Skeletal muscle tissue (tissue), 4 donors: ENCODE results near the gene TICAM2. TPM values are rescaled to one million over a fixed set of nuclear protein-coding genes. Genes with fewer than 3 reads are reported as not detected.
A peak's percentile ranks its signal among the peaks of the same experiment; 100 is the strongest.

Experiments
- H3K27ac ChIP-seq: one replicate; pipeline ENCODE4 v1.7.0; 2013; ENCODE audit warnings: mild to moderate bottlenecking, low read depth, low read length, inconsistent platforms
- H3K27me3 ChIP-seq, 3 donors: one replicate each; pipeline ENCODE4 v1.7.0; 2013; ENCODE audit warnings: low read length in 3 of 3; ENCODE audit not compliant: control insufficient read depth in 3 of 3, insufficient read depth in 3 of 3
- H3K36me3 ChIP-seq, 3 donors: one replicate each; pipeline ENCODE4 v1.7.0; 2013; ENCODE audit warnings: low read length in 3 of 3; ENCODE audit not compliant: control insufficient read depth in 3 of 3, insufficient read depth in 3 of 3
- H3K4me1 ChIP-seq, 3 donors: one replicate each; pipeline ENCODE4 v1.7.0; 2013; ENCODE audit warnings: low read length in 3 of 3, mild to moderate bottlenecking in 3 of 3; ENCODE audit not compliant: control insufficient read depth in 3 of 3, insufficient read depth in 3 of 3
- H3K4me3 ChIP-seq, 3 donors: one replicate each; pipeline ENCODE4 v1.7.0; 2013; ENCODE audit warnings: low read length in 3 of 3
- H3K9ac ChIP-seq, 3 donors: one replicate each; pipeline ENCODE4 v1.7.0; 2013; ENCODE audit warnings: low read length in 3 of 3, mild to moderate bottlenecking in 3 of 3, moderate library complexity in 2 of 3, low read depth in 1 of 3
- H3K9me3 ChIP-seq, 3 donors: one replicate each; pipeline ENCODE4 v1.7.0; 2013; ENCODE audit warnings: low read length in 3 of 3; ENCODE audit not compliant: control insufficient read depth in 3 of 3
- total RNA-seq: library from RNA; depleted of rRNA; stranded (reverse); fragments of >200 nt; gene quantifications from one replicate; pipeline ENCODE4 v1.2.3, GENCODE V29; 2014
- donor health status: Osteomylitis.

TICAM2 gene
- total RNA-seq, 1 donor from 2014 or later, result 2.6 TPM

- Histone ChIP-seq H3K4me1 (peaks cover 6 to 37% (median 23%) of the 10 kb centered on the region in 3 donors), H3K9me3 (no peaks in the 10 kb centered on the region), H3K27me3 (no peaks in the 10 kb centered on the region), H3K27ac (peak overlapping the region; percentile 98), H3K9ac (peak overlapping the region; percentile 89 to 95 (median 93)), H3K36me3 (peaks cover 7 to 13% (median 10%) of the 10 kb centered on the region in 3 donors), H3K4me3 (peak overlapping the region; percentile 60 to 95 (median 87))
Measured at GRCh38 chr5:115543365-115544042, 58.8 kb downstream of the TICAM2 start.

- H3K9me3 ChIP-seq, result no peaks in the 10 kb centered on the region
- no peaks in the 10 kb centered on the region for H3K27me3 ChIP-seq
- peaks cover 7 to 13% (median 10%) of the 10 kb centered on the region in 3 donors for H3K36me3 ChIP-seq
- peak overlapping the region; percentile 89 to 95 (median 93) for H3K9ac ChIP-seq
- H3K4me3 ChIP-seq, result peak overlapping the region; percentile 60 to 95 (median 87)
- peak overlapping the region; percentile 98 for H3K27ac ChIP-seq
- peaks cover 6 to 40% (median 28%) of the 10 kb centered on the region in 3 donors for H3K4me1 ChIP-seq
Measured at GRCh38 chr5:115542651-115543364, 59.5 kb downstream of the TICAM2 start.

DNA sequence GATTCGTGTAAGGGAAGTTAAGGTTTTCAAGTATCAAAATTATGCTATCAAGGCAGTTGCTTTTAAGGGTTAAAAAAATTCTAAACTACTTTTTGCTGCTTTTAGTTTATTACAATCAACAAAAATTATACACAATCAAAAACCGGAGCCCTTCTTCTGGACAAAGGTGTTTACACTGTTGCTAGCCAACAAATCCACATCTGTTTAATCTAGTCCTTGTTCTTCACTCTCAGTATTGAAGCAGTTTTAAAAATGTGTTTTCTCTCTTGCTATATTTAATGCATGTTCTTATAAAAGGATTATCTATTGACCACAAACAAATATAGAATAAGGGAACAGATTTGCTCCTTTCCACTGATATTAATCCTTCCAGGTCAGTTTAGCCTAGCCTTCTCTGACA, 60.2 kb downstream of the TICAM2 start:
- Histone ChIP-seq H3K9ac (peak overlapping the region; percentile 89 to 95 (median 93)), H3K27me3 (no peaks in the 10 kb centered on the region), H3K9me3 (no peaks in the 10 kb centered on the region), H3K27ac (peak overlapping the region; percentile 98), H3K4me1 (peaks cover 9 to 48% (median 31%) of the 10 kb centered on the region in 3 donors), H3K36me3 (peaks cover 7 to 13% (median 10%) of the 10 kb centered on the region in 3 donors), H3K4me3 (peak overlapping the region; percentile 60 to 95 (median 87))

- no peaks in the 10 kb centered on the region for H3K9me3 ChIP-seq
- peak overlapping the region; percentile 98 for H3K27ac ChIP-seq
- H3K4me1 ChIP-seq, result peaks cover 9 to 51% (median 35%) of the 10 kb centered on the region in 3 donors
- H3K9ac ChIP-seq, result peak overlapping the region; percentile 89 to 95 (median 93)
- H3K36me3 ChIP-seq, result peaks cover 7 to 13% (median 10%) of the 10 kb centered on the region in 3 donors
- H3K27me3 ChIP-seq, result no peaks in the 10 kb centered on the region
- H3K4me3 ChIP-seq, result peak overlapping the region; percentile 60 to 95 (median 87)
Measured at GRCh38 chr5:115541611-115542010, 60.7 kb downstream of the TICAM2 start.

DNA sequence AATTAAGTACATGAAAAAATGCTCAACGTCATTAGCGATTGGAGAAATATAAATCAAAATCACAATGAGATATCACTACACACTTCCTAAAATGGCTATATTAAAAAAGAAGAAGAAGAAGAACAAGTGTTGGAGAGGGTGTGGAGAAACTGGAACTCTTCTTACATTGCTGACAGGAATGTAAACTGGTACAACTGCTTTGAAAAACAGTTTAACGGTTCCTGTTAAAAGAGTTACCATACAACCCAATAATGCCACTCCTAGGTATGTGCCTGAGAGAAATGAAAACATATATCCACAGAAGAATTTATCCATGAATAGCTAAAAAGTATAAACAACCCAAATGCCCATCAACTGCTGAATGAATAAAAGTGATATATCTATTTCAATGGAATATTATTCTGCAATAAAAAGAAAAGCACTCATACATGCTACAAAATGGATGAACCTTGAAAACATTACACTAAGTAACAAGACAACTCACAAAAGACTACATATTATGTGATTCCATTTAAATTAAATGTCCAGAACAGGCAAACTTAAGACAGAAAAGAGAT, 66.7 kb downstream of the TICAM2 start:
- Histone ChIP-seq H3K36me3 (peaks cover 0 to 6% (median 2%) of the 10 kb centered on the region in 3 donors), H3K9me3 (no peaks in the 10 kb centered on the region), H3K27me3 (no peaks in the 10 kb centered on the region), H3K27ac (no peak overlapping the region), H3K9ac (no peak overlapping the region), H3K4me1 (peaks cover 8 to 46% (median 44%) of the 10 kb centered on the region in 3 donors), H3K4me3 (no peak overlapping the region)

DNA sequence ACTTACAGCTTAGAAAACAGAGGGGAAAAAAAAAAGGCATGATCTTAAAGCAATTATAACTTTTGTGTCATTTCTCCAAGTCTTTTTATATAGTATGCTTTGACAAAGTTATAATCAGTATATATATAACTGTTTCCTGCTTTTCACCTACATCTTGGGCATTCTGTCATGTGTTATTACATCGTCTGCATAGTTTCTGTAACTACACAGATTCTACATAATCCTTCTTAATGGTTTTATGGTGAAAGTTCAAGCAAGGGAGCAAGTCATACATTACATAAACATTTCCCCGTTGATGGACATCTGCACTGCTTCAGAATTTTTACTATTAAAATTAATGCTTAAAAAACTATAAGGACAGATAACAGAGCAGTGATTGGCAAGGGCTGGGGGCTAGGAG, 69.8 kb downstream of the TICAM2 start:
- H3K9me3 ChIP-seq, result no peaks in the 10 kb centered on the region
- no peaks in the 10 kb centered on the region for H3K27me3 ChIP-seq
- peaks cover 8 to 30% (median 28%) of the 10 kb centered on the region in 3 donors for H3K4me1 ChIP-seq
- no peak overlapping the region for H3K4me3 ChIP-seq
- H3K9ac ChIP-seq, result no peak overlapping the region
- H3K36me3 ChIP-seq, result peaks cover 0 to 3% (median 0%) of the 10 kb centered on the region in 3 donors
- no peak overlapping the region for H3K27ac ChIP-seq

- H3K9ac ChIP-seq, result no peak overlapping the region
- no peaks in the 10 kb centered on the region for H3K27me3 ChIP-seq
- no peaks in the 10 kb centered on the region for H3K9me3 ChIP-seq
- no peak overlapping the region for H3K27ac ChIP-seq
- H3K36me3 ChIP-seq, result peaks cover 0 to 3% (median 0%) of the 10 kb centered on the region in 3 donors
- H3K4me3 ChIP-seq, result no peak overlapping the region
- H3K4me1 ChIP-seq, result peaks cover 5 to 25% (median 21%) of the 10 kb centered on the region in 3 donors
Measured at GRCh38 chr5:115531787-115532367, 70.4 kb downstream of the TICAM2 start.

GRCh38 chr5:115531380-115531779, 70.9 kb downstream of the TICAM2 start:
- peaks cover 5 to 22% (median 17%) of the 10 kb centered on the region in 3 donors for H3K4me1 ChIP-seq
- no peak overlapping the region for H3K27ac ChIP-seq
- no peaks in the 10 kb centered on the region for H3K27me3 ChIP-seq
- H3K9me3 ChIP-seq, result no peaks in the 10 kb centered on the region
- no peak overlapping the region for H3K4me3 ChIP-seq
- H3K36me3 ChIP-seq, result peaks cover 0 to 2% (median 0%) of the 10 kb centered on the region in 3 donors
- no peak overlapping the region for H3K9ac ChIP-seq

GRCh38 chr5:115530426-115530825, 71.9 kb downstream of the TICAM2 start:
- H3K9ac ChIP-seq, result no peak overlapping the region
- H3K9me3 ChIP-seq, result no peaks in the 10 kb centered on the region
- H3K27ac ChIP-seq, result no peak overlapping the region
- no peaks in the 10 kb centered on the region for H3K27me3 ChIP-seq
- peaks cover 5 to 19% (median 15%) of the 10 kb centered on the region in 3 donors for H3K4me1 ChIP-seq
- no peak overlapping the region for H3K4me3 ChIP-seq
- no peaks in the 10 kb centered on the region for H3K36me3 ChIP-seq
